ENCODE data around the gene NCR2.
"Not testable (repeated sequence)": the region's sequence is repeated elsewhere in the genome, so short reads cannot be mapped to it uniquely, and the experiment has no call there.

GRCh38 chr6:41297248-41297647 is 38.2 kb upstream of the NCR2 start:
- TF ChIP-seq, protein P1, sequence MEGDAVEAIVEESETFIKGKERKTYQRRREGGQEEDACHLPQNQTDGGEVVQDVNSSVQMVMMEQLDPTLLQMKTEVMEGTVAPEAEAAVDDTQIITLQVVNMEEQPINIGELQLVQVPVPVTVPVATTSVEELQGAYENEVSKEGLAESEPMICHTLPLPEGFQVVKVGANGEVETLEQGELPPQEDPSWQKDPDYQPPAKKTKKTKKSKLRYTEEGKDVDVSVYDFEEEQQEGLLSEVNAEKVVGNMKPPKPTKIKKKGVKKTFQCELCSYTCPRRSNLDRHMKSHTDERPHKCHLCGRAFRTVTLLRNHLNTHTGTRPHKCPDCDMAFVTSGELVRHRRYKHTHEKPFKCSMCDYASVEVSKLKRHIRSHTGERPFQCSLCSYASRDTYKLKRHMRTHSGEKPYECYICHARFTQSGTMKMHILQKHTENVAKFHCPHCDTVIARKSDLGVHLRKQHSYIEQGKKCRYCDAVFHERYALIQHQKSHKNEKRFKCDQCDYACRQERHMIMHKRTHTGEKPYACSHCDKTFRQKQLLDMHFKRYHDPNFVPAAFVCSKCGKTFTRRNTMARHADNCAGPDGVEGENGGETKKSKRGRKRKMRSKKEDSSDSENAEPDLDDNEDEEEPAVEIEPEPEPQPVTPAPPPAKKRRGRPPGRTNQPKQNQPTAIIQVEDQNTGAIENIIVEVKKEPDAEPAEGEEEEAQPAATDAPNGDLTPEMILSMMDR (IDR thresholded peaks at IDR 0.05; ENCODE audit: low read length): not testable (repeated sequence)
- TF ChIP-seq EZH2 (IDR thresholded peaks at IDR 0.05; ENCODE audit: borderline replicate concordance, low read length): not testable (repeated sequence)
